Keratinocyte (primary cell): ENCODE measurements around the gene GJC1. TPM values are rescaled to one million over a fixed set of nuclear protein-coding genes. Genes with fewer than 3 reads are reported as not detected.
"Not testable (repeated sequence)": the region's sequence is repeated elsewhere in the genome, so short reads cannot be mapped to it uniquely, and the experiment has no call there.

Experiments
- DNase-seq: peaks from one replicate; pipeline ENCODE4 v3.0.0-alpha.2; 2011; ENCODE audit warnings: low read depth, missing footprints, low spot score
- FAIRE-seq: peaks from 2 replicates; lab custom pipeline; 2011; peaks lifted over from hg19 to GRCh38; lab: Jason Lieb, UNC
- H2AFZ ChIP-seq: 2 replicates; pipeline ENCODE4 v1.6.0; 2012; ENCODE audit warnings: low read length, control low read depth, inconsistent platforms; ENCODE audit not compliant: control insufficient read depth
- H3K27ac ChIP-seq: 2 replicates; pipeline ENCODE4 v1.5.1; 2011; ENCODE audit warnings: low read length; ENCODE audit not compliant: control insufficient read depth, insufficient read depth
- H3K27me3 ChIP-seq: 3 replicates; pipeline ENCODE4 v1.6.0; 2011; ENCODE audit warnings: low read length; ENCODE audit not compliant: control insufficient read depth, insufficient read depth; ENCODE audit errors: extremely low read depth
- H3K36me3 ChIP-seq, 2 experiments: 2 replicates in 1 of 2; 3 replicates in 1 of 2; pipeline ENCODE4 v1.5.1; 2011; ENCODE audit warnings: low read length in 2 of 2, mild to moderate bottlenecking in 1 of 2; ENCODE audit not compliant: control insufficient read depth in 2 of 2, insufficient read depth in 2 of 2; ENCODE audit errors: extremely low read depth in 1 of 2
- H3K4me1 ChIP-seq: 3 replicates; pipeline ENCODE4 v1.5.1; 2011; ENCODE audit warnings: low read length; ENCODE audit not compliant: control insufficient read depth, insufficient read depth; ENCODE audit errors: extremely low read depth
- H3K4me2 ChIP-seq: 3 replicates; pipeline ENCODE4 v1.6.0; 2011; ENCODE audit warnings: low read depth, low read length; ENCODE audit not compliant: control insufficient read depth, insufficient read depth; ENCODE audit errors: extremely low read depth
- H3K4me3 ChIP-seq, 3 experiments: fragments of 200-600 bp in 1 of 3; sonication (generic) in 1 of 3; 2 replicates in 2 of 3; 3 replicates in 1 of 3; pipeline ENCODE4 v1.5.1; 2011 to 2016; ENCODE audit warnings: low read length in 3 of 3, mild to moderate bottlenecking in 3 of 3, control low read depth in 2 of 3, inconsistent platforms in 1 of 3, low read depth in 1 of 3, mixed read lengths in 1 of 3, mixed run types in 1 of 3, moderate library complexity in 1 of 3; ENCODE audit not compliant: control insufficient read depth in 2 of 3, insufficient read depth in 2 of 3; ENCODE audit errors: extremely low read depth in 1 of 3
- H3K79me2 ChIP-seq: 2 replicates; pipeline ENCODE4 v1.6.0; 2012; ENCODE audit warnings: low read length; ENCODE audit not compliant: control insufficient read depth, insufficient read depth
- H3K9ac ChIP-seq: 3 replicates; pipeline ENCODE4 v1.6.0; 2011; ENCODE audit warnings: low read length; ENCODE audit not compliant: control insufficient read depth, insufficient read depth; ENCODE audit errors: extremely low read depth
- H3K9me1 ChIP-seq: 3 replicates; pipeline ENCODE4 v1.6.0; 2011; ENCODE audit warnings: low read length; ENCODE audit not compliant: control insufficient read depth, insufficient read depth; ENCODE audit errors: extremely low read depth
- H3K9me3 ChIP-seq: 2 replicates; pipeline ENCODE4 v1.5.1; 2012; ENCODE audit warnings: low read depth, low read length; ENCODE audit not compliant: control insufficient read depth
- H4K20me1 ChIP-seq: 3 replicates; pipeline ENCODE4 v1.6.0; 2011; ENCODE audit warnings: low read length; ENCODE audit not compliant: control insufficient read depth, insufficient read depth; ENCODE audit errors: extremely low read depth
- CTCF ChIP-seq, 3 experiments: IDR thresholded peaks in 1 of 3; conservative IDR thresholded peaks in 1 of 3; optimal IDR thresholded peaks in 1 of 3; 2 replicates in 2 of 3; 3 replicates in 1 of 3; pipeline versions ENCODE3 to v1.5.1; 2011; ENCODE audit warnings: low read length in 3 of 3, mild to moderate bottlenecking in 3 of 3, moderate library complexity in 2 of 3, control low read depth in 1 of 3, inconsistent platforms in 1 of 3; ENCODE audit not compliant: insufficient read depth in 2 of 3; ENCODE audit errors: extremely low read depth in 1 of 3
- EZH2 ChIP-seq: IDR thresholded peaks from one replicate; pipeline ENCODE4 v1.6.1; 2012; ENCODE audit warnings: inconsistent platforms, mild to moderate bottlenecking, low read length, moderate library complexity
- dilution Hi-C: fragments of 300-500 bp; cut with MboI; formaldehyde crosslinking; loops from one replicate; pipeline ENCODE4 v1.7.0; 2020; ENCODE audit warnings: low sequenced_read_pairs; ENCODE audit not compliant: extremely low pct_ligation_motif_present
- polyA plus RNA-seq, 5 experiments: library from polyadenylated mRNA; depleted of rRNA in 3 of 5; stranded (reverse) in 3 of 5; stranded (forward) in 1 of 5; unstranded in 1 of 5; fragments of >200 nt; gene quantifications; 1 replicate in 1 of 5; 2 replicates in 3 of 5; 3 replicates in 1 of 5; pipeline versions ENCODE4 v1.2.1 to v1.2.3, GENCODE V29; 2011 to 2012; ENCODE audit warnings: missing spikeins in 2 of 5, low read depth in 1 of 5, low replicate concordance in 1 of 5

The GJC1 gene
- polyA plus RNA-seq, 1 donor (not counting 4 experiments of a cell fraction or from before 2014, with no cell fraction given) = 11.1 TPM

GRCh38 chr17:44808656-44809388 lies 21.3 kb downstream of the GJC1 start:
- H3K4me3 ChIP-seq, DNase-seq, FAIRE-seq, H3K27me3 ChIP-seq, dilution Hi-C loops, H3K4me1 ChIP-seq, H3K9ac ChIP-seq, H3K4me2 ChIP-seq, H4K20me1 ChIP-seq, H3K27ac ChIP-seq, H3K9me3 ChIP-seq, H3K9me1 ChIP-seq, H2AFZ ChIP-seq: not testable (repeated sequence)
- Histone ChIP-seq H3K79me2 (peaks cover 31% of the 10 kb centered on the region), H3K36me3 (peaks cover 9 to 12% of the 10 kb centered on the region in 2 experiments)

GRCh38 chr17:44808156-44808555 lies 21.9 kb downstream of the GJC1 start:
- Histone ChIP-seq H3K4me2 (no peak overlapping the region), H3K9me1 (no peaks in the 10 kb centered on the region), H3K4me1 (no peaks in the 10 kb centered on the region), H3K27me3 (no peaks in the 10 kb centered on the region), H3K9ac (no peak overlapping the region), H3K27ac (no peak overlapping the region), H4K20me1 (peaks cover 3% of the 10 kb centered on the region), H3K4me3 (no peak overlapping the region), H3K36me3 (peaks cover 9 to 12% of the 10 kb centered on the region in 2 experiments), H2AFZ (no peak overlapping the region), H3K79me2 (peaks cover 30% of the 10 kb centered on the region), H3K9me3 (no peaks in the 10 kb centered on the region)
- dilution Hi-C loops = no loop called here
- TF ChIP-seq EZH2 = no peak
- no peak for TF ChIP-seq CTCF (optimal IDR thresholded peaks at IDR 0.05 in 1 of 3, IDR thresholded peaks at IDR 0.05 in 1 of 3, conservative IDR thresholded peaks at IDR 0.05 in 1 of 3; ENCODE audit: extremely low read depth in 1 of 3, insufficient read depth in 2 of 3, low read length in 3 of 3)
- FAIRE-seq (no peak), DNase-seq (no peak)

- Histone ChIP-seq H3K79me2 (peaks cover 26% of the 10 kb centered on the region), H3K4me2 (no peak overlapping the region)
Measured at GRCh38 chr17:44807817-44808155, 22.3 kb downstream of the GJC1 start.

More at GRCh38 chr17:44807817-44808155, 22.3 kb downstream of the GJC1 start:
- Histone ChIP-seq H3K9me3 (no peaks in the 10 kb centered on the region), H3K4me3 (no peak overlapping the region), H3K27me3 (no peaks in the 10 kb centered on the region), H3K36me3 (peaks cover 9 to 12% of the 10 kb centered on the region in 2 experiments), H3K27ac (no peak overlapping the region), H3K9ac (no peak overlapping the region), H2AFZ (no peak overlapping the region), H3K4me1 (no peaks in the 10 kb centered on the region), H3K9me1 (no peaks in the 10 kb centered on the region), H4K20me1 (peaks cover 3% of the 10 kb centered on the region)
- FAIRE-seq (no peak), DNase-seq (no peak)
- dilution Hi-C loops = no loop called here
- TF ChIP-seq EZH2 = no peak
- TF ChIP-seq CTCF (optimal IDR thresholded peaks at IDR 0.05 in 1 of 3, IDR thresholded peaks at IDR 0.05 in 1 of 3, conservative IDR thresholded peaks at IDR 0.05 in 1 of 3; ENCODE audit: extremely low read depth in 1 of 3, insufficient read depth in 2 of 3, low read length in 3 of 3) = no peak
